ENCODE results near the gene E2F4.
A peak's percentile ranks its signal among the peaks of the same experiment; 100 is the strongest.

Gene E2F4

DNA sequence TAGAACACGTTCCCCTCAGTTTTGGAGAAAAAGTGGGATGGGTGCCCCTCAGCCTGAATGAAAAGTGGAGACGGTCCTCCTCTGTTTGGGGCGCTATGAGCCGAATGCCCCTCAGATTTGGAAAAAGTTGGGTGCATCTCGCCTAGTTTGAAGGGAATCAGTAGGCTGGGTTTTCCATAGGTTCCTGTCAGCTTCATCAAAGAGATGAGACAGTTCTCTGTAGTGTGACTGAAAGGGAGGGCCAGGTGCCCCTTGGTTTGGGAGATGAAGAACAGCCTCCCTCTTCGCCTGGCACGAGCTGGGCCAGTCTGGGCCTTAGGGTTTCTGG lies 56.1 kb downstream of the E2F4 start:
- TF ChIP-seq, protein P1, sequence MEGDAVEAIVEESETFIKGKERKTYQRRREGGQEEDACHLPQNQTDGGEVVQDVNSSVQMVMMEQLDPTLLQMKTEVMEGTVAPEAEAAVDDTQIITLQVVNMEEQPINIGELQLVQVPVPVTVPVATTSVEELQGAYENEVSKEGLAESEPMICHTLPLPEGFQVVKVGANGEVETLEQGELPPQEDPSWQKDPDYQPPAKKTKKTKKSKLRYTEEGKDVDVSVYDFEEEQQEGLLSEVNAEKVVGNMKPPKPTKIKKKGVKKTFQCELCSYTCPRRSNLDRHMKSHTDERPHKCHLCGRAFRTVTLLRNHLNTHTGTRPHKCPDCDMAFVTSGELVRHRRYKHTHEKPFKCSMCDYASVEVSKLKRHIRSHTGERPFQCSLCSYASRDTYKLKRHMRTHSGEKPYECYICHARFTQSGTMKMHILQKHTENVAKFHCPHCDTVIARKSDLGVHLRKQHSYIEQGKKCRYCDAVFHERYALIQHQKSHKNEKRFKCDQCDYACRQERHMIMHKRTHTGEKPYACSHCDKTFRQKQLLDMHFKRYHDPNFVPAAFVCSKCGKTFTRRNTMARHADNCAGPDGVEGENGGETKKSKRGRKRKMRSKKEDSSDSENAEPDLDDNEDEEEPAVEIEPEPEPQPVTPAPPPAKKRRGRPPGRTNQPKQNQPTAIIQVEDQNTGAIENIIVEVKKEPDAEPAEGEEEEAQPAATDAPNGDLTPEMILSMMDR (IDR thresholded peaks at IDR 0.05; ENCODE audit: low read length, missing control alignments), result no peak
- H3K4me3 ChIP-seq (replicated peaks; ENCODE audit: low read depth, low read length), result peak overlapping the region; percentile 55
- DNase-seq (ENCODE audit: low read depth), result no peak

Measured in fibroblast of pulmonary artery (primary cell).